HG02678 (cell line): ENCODE measurements around the gene DAP3.

Experiments
- ATAC-seq: cut with Tn5 transposase; IDR thresholded peaks from one replicate; pipeline ENCODE4 v1.9.1; 2021; ENCODE audit warnings: mild to moderate bottlenecking, moderate library complexity; ENCODE audit not compliant: unreplicated experiment

Gene DAP3

GRCh38 chr1:155769257-155769656 lies 80.4 kb downstream of the DAP3 start:
- ATAC-seq: no peak

- ATAC-seq: no peak
Measured at GRCh38 chr1:155773221-155773620, 84.3 kb downstream of the DAP3 start.

GRCh38 chr1:155776414-155776813 lies 87.5 kb downstream of the DAP3 start:
- no peak for ATAC-seq

DNA sequence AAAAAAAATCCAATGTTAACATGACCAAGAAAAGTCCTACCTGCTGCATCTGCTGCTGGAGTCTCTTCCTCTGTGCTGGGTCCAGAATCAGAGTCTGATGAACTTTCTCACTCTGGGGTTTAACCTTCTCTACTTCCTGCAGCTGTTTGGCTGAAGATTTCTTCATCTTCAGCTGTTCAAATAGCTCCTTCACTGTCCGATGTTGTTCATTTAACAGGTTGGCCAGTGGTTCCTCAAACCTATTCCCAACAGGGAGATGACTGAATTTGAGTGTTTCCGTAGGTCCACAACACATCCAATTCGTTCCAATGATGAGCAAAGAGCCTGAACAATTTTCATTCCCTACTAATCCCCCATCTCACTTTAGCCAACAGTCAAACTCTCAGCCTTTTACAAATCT lies 88.7 kb downstream of the DAP3 start:
- no peak for ATAC-seq
